MM.1S (cell line): ENCODE data around the gene VANGL2.

Experiments
- DNase-seq: peaks from one replicate; pipeline ENCODE4 v3.0.0-alpha.2; 2015
- H2AFZ ChIP-seq: fragments of 300-600 bp; sonication (generic); 2 replicates; pipeline ENCODE4 v1.6.0; 2016; ENCODE audit warnings: antibody characterized with exemption, low read length
- H3F3A ChIP-seq: fragments of 300-600 bp; sonication (generic); 2 replicates; pipeline ENCODE4 v1.6.1; 2016; ENCODE audit warnings: mild to moderate bottlenecking, antibody characterized with exemption, low read length, moderate library complexity, mixed read lengths; ENCODE audit not compliant: insufficient read depth
- H3K27ac ChIP-seq: fragments of 300-600 bp; sonication (generic); 2 replicates; pipeline ENCODE4 v1.5.1; 2016; ENCODE audit warnings: mild to moderate bottlenecking, low read length
- H3K27me3 ChIP-seq: fragments of 300-600 bp; sonication (generic); replicated peaks from 2 replicates; pipeline ENCODE4 v1.6.0; 2016; ENCODE audit warnings: low read length; ENCODE audit not compliant: insufficient read depth
- H3K36me3 ChIP-seq: fragments of 300-600 bp; sonication (generic); replicated peaks from 2 replicates; pipeline ENCODE4 v1.6.1; 2016; ENCODE audit warnings: mild to moderate bottlenecking, low read length, mixed read lengths; ENCODE audit not compliant: insufficient read depth
- H3K4me1 ChIP-seq: fragments of 300-600 bp; sonication (generic); 2 replicates; pipeline ENCODE4 v1.6.1; 2016; ENCODE audit warnings: low read length, mixed read lengths
- H3K4me2 ChIP-seq: fragments of 300-600 bp; sonication (generic); 2 replicates; pipeline ENCODE4 v1.6.0; 2016; ENCODE audit warnings: low read depth, low read length
- H3K4me3 ChIP-seq: fragments of 300-600 bp; sonication (generic); 2 replicates; pipeline ENCODE4 v1.5.1; 2016; ENCODE audit warnings: low read length, mixed read lengths
- H3K79me2 ChIP-seq: fragments of 300-600 bp; sonication (generic); 2 replicates; pipeline ENCODE4 v1.6.1; 2016; ENCODE audit warnings: mixed run types, low read length, mixed read lengths
- H3K9ac ChIP-seq: fragments of 300-600 bp; sonication (generic); 2 replicates; pipeline ENCODE4 v1.6.1; 2016; ENCODE audit warnings: low read length, mixed read lengths
- H3K9me2 ChIP-seq: fragments of 300-600 bp; sonication (generic); replicated peaks from 2 replicates; pipeline ENCODE4 v1.6.1; 2016; ENCODE audit warnings: mild to moderate bottlenecking, low read length, mixed read lengths; ENCODE audit not compliant: insufficient read depth
- H3K9me3 ChIP-seq: fragments of 300-600 bp; sonication (generic); replicated peaks from 2 replicates; pipeline ENCODE4 v1.6.1; 2016; ENCODE audit warnings: mild to moderate bottlenecking, low read length, mixed read lengths; ENCODE audit not compliant: insufficient read depth
- H4K20me1 ChIP-seq: fragments of 300-600 bp; sonication (generic); 2 replicates; pipeline ENCODE4 v1.6.1; 2016; ENCODE audit warnings: mild to moderate bottlenecking, low read length, moderate library complexity, mixed read lengths; ENCODE audit not compliant: insufficient read depth
- EZH2 ChIP-seq: fragments of 300-600 bp; sonication (generic); optimal IDR thresholded peaks from 2 replicates; pipeline ENCODE3; 2017; ENCODE audit warnings: low read depth, mild to moderate bottlenecking, antibody characterized with exemption, low read length, mixed read lengths
- EZH2phosphoT487 ChIP-seq: fragments of 300-600 bp; sonication (generic); IDR thresholded peaks from 2 replicates; pipeline ENCODE4 v1.6.1; 2018; ENCODE audit warnings: antibody characterized with exemption, low read length
- TF ChIP-seq, protein P1 (sequence below): fragments of 300-600 bp; sonication (generic); IDR thresholded peaks from 2 replicates; pipeline ENCODE4 v1.5.1; 2016; ENCODE audit warnings: antibody characterized with exemption, low read length, mixed read lengths

Gene VANGL2

DNA sequence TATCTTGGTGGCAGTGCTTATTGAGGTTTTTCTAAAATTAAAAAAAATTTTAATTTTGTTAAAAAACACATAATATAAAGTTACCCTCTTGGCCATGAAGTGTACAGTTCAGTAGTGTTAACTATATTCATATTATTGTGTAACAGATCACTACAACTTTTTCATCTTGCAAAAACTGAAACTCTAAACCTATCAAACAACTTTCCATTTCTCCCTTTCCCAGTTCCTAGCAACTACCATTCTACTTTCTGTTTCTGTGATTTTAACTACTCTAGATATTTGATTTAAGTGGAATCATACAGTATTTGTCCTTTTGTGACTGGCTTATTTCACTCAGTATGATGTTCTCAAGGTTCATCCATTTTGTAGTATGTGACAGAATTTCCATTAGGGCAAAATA, 67.2 kb downstream of the VANGL2 start:
- H3K79me2 ChIP-seq: no peaks in the 10 kb centered on the region
- H3K9me2 ChIP-seq: no peaks in the 10 kb centered on the region
- DNase-seq: no peak
- no peaks in the 10 kb centered on the region for H4K20me1 ChIP-seq
- H3K27ac ChIP-seq: no peak overlapping the region
- no peaks in the 10 kb centered on the region for H3K36me3 ChIP-seq
- no peak overlapping the region for H2AFZ ChIP-seq
- H3K4me1 ChIP-seq: no peaks in the 10 kb centered on the region
- no peaks in the 10 kb centered on the region for H3K9me3 ChIP-seq
- H3F3A ChIP-seq: no peaks in the 10 kb centered on the region
- H3K27me3 ChIP-seq: no peaks in the 10 kb centered on the region
- H3K4me3 ChIP-seq: no peak overlapping the region
- no peak overlapping the region for H3K4me2 ChIP-seq
- TF ChIP-seq, protein P1, sequence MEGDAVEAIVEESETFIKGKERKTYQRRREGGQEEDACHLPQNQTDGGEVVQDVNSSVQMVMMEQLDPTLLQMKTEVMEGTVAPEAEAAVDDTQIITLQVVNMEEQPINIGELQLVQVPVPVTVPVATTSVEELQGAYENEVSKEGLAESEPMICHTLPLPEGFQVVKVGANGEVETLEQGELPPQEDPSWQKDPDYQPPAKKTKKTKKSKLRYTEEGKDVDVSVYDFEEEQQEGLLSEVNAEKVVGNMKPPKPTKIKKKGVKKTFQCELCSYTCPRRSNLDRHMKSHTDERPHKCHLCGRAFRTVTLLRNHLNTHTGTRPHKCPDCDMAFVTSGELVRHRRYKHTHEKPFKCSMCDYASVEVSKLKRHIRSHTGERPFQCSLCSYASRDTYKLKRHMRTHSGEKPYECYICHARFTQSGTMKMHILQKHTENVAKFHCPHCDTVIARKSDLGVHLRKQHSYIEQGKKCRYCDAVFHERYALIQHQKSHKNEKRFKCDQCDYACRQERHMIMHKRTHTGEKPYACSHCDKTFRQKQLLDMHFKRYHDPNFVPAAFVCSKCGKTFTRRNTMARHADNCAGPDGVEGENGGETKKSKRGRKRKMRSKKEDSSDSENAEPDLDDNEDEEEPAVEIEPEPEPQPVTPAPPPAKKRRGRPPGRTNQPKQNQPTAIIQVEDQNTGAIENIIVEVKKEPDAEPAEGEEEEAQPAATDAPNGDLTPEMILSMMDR: no peak
- TF ChIP-seq EZH2 (no peak), EZH2phosphoT487 (no peak)
- H3K9ac ChIP-seq: no peak overlapping the region

DNA sequence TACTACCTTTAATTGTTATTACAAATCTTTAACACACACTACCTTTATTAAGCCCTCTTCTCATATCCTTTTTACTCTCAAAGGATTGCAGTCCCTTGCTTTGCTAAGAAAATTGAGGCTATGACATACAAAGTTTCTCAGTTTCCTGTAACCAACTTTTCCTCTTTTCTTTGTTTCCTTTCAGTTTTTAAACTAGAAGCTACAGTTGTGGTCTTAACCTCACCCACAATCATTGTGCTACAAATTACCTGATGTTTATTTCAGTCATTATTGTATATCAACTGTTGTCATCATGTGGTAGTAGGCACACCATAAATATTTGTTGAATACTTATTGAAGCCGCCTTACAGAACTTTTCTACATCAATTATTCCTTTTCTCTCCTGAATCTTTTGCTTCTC, 70.9 kb downstream of the VANGL2 start:
- no peaks in the 10 kb centered on the region for H4K20me1 ChIP-seq
- DNase-seq: no peak

DNA sequence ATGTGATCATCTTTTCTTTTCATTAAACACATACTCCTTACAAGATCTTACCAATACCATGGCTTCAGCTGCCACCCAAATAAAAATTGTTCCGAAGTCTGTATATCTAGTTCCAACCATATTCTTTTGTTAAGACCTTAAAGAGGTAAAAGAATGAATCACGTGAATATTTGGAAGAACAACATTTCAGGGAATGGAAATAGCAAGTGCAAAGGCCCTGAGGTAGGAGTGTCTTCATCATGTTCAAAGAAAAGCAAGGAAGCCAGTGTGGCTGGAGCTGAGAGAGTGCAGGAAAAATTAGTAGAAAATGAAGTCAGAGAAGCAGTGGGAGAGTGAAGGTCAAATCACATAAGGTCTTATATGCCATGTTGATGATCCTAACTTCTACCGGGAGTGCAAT, 71.7 kb downstream of the VANGL2 start:
- H3K27ac ChIP-seq: no peak overlapping the region
- no peaks in the 10 kb centered on the region for H3K9me3 ChIP-seq
- no peaks in the 10 kb centered on the region for H3K27me3 ChIP-seq
- H3K4me3 ChIP-seq: no peak overlapping the region
- DNase-seq: no peak
- no peaks in the 10 kb centered on the region for H3F3A ChIP-seq
- no peak overlapping the region for H3K9ac ChIP-seq
- no peaks in the 10 kb centered on the region for H3K4me1 ChIP-seq
- H3K79me2 ChIP-seq: no peaks in the 10 kb centered on the region
- H3K9me2 ChIP-seq: no peaks in the 10 kb centered on the region
- no peaks in the 10 kb centered on the region for H4K20me1 ChIP-seq
- no peak for TF ChIP-seq EZH2
- TF ChIP-seq, protein P1: no peak
- H3K4me2 ChIP-seq: no peak overlapping the region
- no peak overlapping the region for H2AFZ ChIP-seq
- H3K36me3 ChIP-seq: no peaks in the 10 kb centered on the region

More for the DNA sequence above, 70.9 kb downstream of the VANGL2 start:
- Histone ChIP-seq H3K9me2 (no peaks in the 10 kb centered on the region), H3K4me1 (no peaks in the 10 kb centered on the region), H3K36me3 (no peaks in the 10 kb centered on the region), H3K4me2 (no peak overlapping the region), H3K9me3 (no peaks in the 10 kb centered on the region), H3F3A (no peaks in the 10 kb centered on the region), H3K27me3 (no peaks in the 10 kb centered on the region), H2AFZ (no peak overlapping the region), H3K27ac (no peak overlapping the region), H3K4me3 (no peak overlapping the region), H3K79me2 (no peaks in the 10 kb centered on the region), H3K9ac (no peak overlapping the region)
- TF ChIP-seq EZH2phosphoT487 (no peak), EZH2 (no peak)
- TF ChIP-seq, protein P1: no peak
